ENCODE results near the gene SEC11A.

Gene SEC11A

DNA sequence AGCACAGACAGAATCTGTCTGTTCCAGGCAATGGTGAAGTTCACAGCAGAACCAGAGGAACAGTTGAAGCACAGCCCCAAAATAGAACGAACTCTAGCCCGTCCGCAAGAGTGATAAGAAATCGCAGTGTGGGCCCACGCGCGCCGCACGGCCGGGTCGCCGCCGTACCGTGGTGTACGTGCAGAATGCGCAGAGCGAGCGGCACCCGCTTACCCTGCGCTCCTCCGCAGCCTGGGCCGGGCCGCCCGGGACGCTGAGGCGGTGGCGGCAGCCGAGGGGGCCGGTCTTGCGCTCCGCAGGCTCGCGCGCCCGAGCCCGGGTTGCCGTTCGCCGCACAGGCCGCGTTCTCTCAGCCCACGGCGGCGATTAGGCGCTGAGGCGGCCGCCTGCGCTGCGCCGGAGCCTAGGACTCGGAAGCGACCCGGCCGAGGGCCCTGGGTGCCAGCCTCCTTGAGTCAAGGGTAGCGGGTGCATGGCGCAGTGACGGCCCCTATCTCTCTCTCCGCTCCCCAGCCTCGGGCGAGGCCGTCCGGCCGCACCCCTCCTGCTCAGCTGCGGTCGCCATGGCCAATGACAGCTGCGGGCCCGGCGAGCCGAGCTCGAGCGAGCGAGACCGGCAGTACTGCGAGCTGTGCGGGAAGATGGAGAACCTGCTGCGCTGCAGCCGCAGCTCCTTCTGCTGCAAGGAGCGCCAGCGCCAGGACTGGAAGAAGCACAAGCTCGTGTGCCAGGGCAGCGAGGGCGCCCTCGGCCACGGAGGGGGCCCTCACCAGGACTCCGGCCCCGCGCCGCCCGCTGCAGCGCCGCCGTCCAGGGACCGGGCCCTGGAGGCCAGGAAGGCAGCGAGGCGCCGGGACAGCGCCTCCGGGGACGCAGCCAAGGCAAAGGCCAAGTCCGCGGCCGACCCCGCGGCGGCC is 82.4 kb downstream of the SEC11A start:
- Mint-ChIP-seq H3K4me1 (ENCODE audit: low read depth) (peaks cover 40% of the 10 kb centered on the region), H3K4me3 (peak overlapping the region; percentile 95), H3K27ac (peak overlapping the region; percentile 96), H3K27me3 (ENCODE audit: low read depth) (no peaks in the 10 kb centered on the region), H3K36me3 (ENCODE audit: low read depth) (peaks cover 29% of the 10 kb centered on the region), H3K9me3 (no peaks in the 10 kb centered on the region)
- peak; percentile 77 for DNase-seq (ENCODE audit: low spot score)

DNA sequence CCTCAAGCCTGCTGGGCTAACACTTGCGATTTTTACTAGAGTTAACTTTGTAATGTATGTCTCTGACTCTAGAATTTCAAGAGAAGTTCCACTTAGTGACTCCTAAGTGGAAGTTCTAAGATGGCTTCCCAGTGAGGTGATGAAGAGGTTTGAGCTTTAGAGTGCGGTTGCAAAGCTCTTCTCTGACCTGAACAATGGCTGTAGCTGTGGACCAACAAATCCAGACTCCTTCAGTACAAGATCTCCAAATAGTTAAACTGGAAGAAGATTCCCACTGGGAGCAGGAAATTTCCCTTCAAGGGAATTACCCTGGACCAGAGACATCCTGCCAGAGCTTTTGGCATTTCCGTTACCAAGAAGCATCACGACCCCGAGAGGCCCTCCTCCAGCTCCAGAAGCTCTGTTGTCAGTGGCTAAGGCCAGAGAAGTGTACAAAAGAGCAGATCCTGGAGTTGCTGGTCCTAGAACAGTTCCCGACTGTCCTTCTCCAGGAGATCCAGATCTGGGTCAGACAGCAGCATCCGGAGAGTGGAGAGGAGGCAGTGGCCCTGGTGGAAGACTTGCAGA is 84.2 kb downstream of the SEC11A start:
- Mint-ChIP-seq H3K4me3 (peak overlapping the region; percentile 84), H3K36me3 (ENCODE audit: low read depth) (peaks cover 17% of the 10 kb centered on the region), H3K27me3 (ENCODE audit: low read depth) (no peaks in the 10 kb centered on the region), H3K4me1 (ENCODE audit: low read depth) (peaks cover 33% of the 10 kb centered on the region), H3K27ac (peak overlapping the region; percentile 85), H3K9me3 (no peaks in the 10 kb centered on the region)
- DNase-seq (ENCODE audit: low spot score), result no peak

DNA sequence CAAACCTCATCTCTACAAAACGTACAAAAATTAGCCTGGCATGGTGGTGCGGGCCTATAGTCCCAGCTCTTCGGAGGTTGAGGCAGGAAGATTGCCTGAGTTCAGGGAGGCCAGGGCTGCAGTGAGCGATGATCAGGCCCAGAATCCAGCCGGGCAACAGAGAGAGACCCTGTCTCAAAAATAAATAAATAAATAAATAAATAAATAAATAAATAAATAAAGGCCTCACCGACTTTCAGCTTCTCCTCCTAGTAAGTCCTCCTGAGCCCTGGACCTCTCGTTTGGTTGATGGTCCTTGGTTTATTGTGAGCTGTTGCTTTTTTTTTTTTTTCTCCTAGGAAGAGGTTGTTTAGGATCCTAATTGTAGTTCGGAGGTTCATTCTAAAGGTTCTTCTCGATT is 86.9 kb downstream of the SEC11A start:
- Mint-ChIP-seq H3K4me1 (ENCODE audit: low read depth) (peaks cover 15% of the 10 kb centered on the region), H3K36me3 (ENCODE audit: low read depth) (peaks cover 8% of the 10 kb centered on the region), H3K9me3 (peaks cover 5% of the 10 kb centered on the region), H3K27me3 (ENCODE audit: low read depth) (no peaks in the 10 kb centered on the region), H3K27ac (no peak overlapping the region), H3K4me3 (no peak overlapping the region)
- no peak for DNase-seq (ENCODE audit: low spot score)

DNA sequence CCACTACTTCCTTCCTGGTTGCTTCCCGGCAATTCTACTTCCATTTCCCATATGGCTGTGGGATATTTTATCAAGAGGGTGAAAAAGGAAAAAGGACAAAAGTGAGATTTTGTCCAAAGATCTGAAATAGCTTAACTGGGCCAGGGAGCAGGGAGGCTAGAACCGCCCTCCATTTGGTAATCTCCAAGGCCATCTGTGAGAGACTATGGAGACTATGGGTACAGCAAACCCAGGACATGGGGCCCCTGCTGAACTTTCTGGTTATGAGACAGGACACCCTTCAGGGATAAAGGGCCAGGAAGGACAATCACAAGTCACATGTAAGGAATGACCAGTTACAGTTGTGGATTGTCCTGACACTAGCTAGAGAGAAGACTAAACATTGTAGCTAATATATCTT is 90.8 kb downstream of the SEC11A start:
- H3K9me3 Mint-ChIP-seq, result peaks cover 34% of the 10 kb centered on the region
- H3K4me3 Mint-ChIP-seq, result no peak overlapping the region
- no peak for DNase-seq (ENCODE audit: low spot score)
- H3K4me1 Mint-ChIP-seq (ENCODE audit: low read depth), result peaks cover 2% of the 10 kb centered on the region
- peaks cover 38% of the 10 kb centered on the region for H3K36me3 Mint-ChIP-seq (ENCODE audit: low read depth)
- H3K27me3 Mint-ChIP-seq (ENCODE audit: low read depth), result no peaks in the 10 kb centered on the region
- H3K27ac Mint-ChIP-seq, result no peak overlapping the region

DNA sequence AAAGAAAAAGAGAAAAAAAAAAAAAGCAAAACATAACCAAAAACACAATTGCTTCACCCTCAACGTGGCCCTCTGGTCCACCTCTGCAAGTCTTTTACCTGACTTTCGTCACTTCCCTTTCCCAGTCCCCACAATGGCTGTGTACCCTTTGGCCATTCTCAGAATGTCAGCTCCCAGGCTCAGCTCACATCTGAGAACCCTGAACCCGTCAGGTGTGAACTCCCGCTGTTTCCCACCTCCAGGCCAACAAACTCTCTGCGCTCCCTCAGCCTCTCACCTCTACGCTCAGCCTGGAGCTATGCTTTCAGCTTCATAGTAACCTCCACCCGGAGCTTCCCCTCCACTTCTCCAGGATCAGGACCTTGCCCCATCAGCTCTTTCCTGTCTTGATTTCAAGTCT is 91.6 kb downstream of the SEC11A start:
- no peak overlapping the region for H3K4me3 Mint-ChIP-seq
- no peaks in the 10 kb centered on the region for H3K4me1 Mint-ChIP-seq (ENCODE audit: low read depth)
- peaks cover 41% of the 10 kb centered on the region for H3K9me3 Mint-ChIP-seq
- H3K27me3 Mint-ChIP-seq (ENCODE audit: low read depth), result no peaks in the 10 kb centered on the region
- H3K36me3 Mint-ChIP-seq (ENCODE audit: low read depth), result peaks cover 44% of the 10 kb centered on the region
- H3K27ac Mint-ChIP-seq, result no peak overlapping the region
- DNase-seq (ENCODE audit: low spot score), result no peak

DNA sequence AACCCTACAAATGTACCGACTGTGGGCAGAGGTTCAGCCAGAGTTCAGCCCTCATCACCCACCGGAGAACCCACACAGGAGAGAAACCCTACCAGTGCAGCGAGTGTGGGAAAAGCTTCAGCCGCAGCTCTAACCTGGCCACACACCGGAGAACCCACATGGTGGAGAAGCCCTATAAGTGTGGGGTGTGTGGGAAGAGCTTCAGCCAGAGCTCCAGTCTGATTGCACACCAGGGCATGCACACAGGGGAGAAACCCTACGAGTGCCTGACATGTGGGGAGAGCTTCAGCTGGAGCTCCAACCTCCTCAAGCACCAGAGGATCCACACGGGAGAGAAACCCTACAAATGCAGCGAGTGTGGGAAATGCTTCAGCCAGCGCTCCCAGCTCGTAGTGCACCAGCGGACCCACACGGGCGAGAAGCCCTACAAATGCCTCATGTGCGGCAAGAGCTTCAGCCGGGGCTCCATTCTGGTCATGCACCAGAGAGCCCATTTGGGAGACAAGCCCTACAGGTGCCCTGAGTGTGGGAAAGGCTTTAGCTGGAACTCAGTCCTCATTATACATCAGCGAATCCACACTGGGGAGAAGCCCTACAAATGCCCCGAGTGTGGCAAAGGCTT is 94.5 kb downstream of the SEC11A start:
- Mint-ChIP-seq H3K4me3 (no peak overlapping the region), H3K27me3 (ENCODE audit: low read depth) (no peaks in the 10 kb centered on the region), H3K27ac (no peak overlapping the region), H3K9me3 (peaks cover 43% of the 10 kb centered on the region), H3K36me3 (ENCODE audit: low read depth) (peaks cover 49% of the 10 kb centered on the region), H3K4me1 (ENCODE audit: low read depth) (no peaks in the 10 kb centered on the region)
- DNase-seq (ENCODE audit: low spot score), result no peak

DNA sequence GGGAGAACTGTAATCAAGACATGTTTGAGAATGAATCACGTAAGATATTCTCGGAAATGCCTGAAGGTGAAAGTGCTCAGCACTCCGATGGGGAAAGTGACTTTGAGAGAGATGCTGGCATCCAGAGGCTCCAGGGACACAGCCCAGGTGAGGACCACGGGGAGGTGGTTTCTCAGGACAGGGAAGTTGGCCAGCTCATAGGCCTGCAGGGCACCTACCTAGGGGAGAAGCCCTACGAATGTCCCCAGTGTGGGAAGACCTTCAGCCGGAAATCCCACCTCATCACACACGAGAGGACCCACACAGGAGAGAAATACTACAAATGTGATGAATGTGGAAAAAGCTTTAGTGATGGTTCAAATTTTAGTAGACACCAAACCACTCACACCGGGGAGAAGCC is 95.3 kb downstream of the SEC11A start:
- no peak for DNase-seq (ENCODE audit: low spot score)
- Mint-ChIP-seq H3K9me3 (peaks cover 43% of the 10 kb centered on the region), H3K4me3 (no peak overlapping the region), H3K27me3 (ENCODE audit: low read depth) (no peaks in the 10 kb centered on the region), H3K4me1 (ENCODE audit: low read depth) (no peaks in the 10 kb centered on the region), H3K36me3 (ENCODE audit: low read depth) (peaks cover 49% of the 10 kb centered on the region), H3K27ac (no peak overlapping the region)

Data from T-helper 2 cell treated with Interferon-gamma antibody and Interleukin-4, amounts not matched to agents 5 μg/mL and 100 μg/mL, for 36 hours (primary cell).